MM.1S (cell line): ENCODE measurements around the gene CAPS.

Experiments
- CTCF ChIP-seq: fragments of 300-600 bp; sonication (generic); IDR thresholded peaks from 2 replicates; pipeline ENCODE4 v1.5.1; 2016; ENCODE audit warnings: antibody characterized with exemption, low read length, mixed read lengths
- EZH2 ChIP-seq: fragments of 300-600 bp; sonication (generic); optimal IDR thresholded peaks from 2 replicates; pipeline ENCODE3; 2017; ENCODE audit warnings: low read depth, mild to moderate bottlenecking, antibody characterized with exemption, low read length, mixed read lengths
- EZH2phosphoT487 ChIP-seq: fragments of 300-600 bp; sonication (generic); IDR thresholded peaks from 2 replicates; pipeline ENCODE4 v1.6.1; 2018; ENCODE audit warnings: antibody characterized with exemption, low read length

- TF ChIP-seq CTCF (no peak), EZH2 (no peak), EZH2phosphoT487 (no peak)
Measured at GRCh38 chr19:5960005-5961001, 46.2 kb downstream of the CAPS start.
